K562 (cell line): Measurements from ENCODE around the gene PLIN5. TPM values are rescaled to one million over a fixed set of nuclear protein-coding genes. Genes with fewer than 3 reads are reported as not detected.
A peak's percentile ranks its signal among the peaks of the same experiment; 100 is the strongest.

ENCODE experiments used
- ETV6 ChIP-seq, 3 experiments: fragments of 150-350 bp in 1 of 3; sonication (generic) in 1 of 3; formaldehyde crosslinking in 1 of 3; IDR thresholded peaks; 2 replicates each; pipeline versions ENCODE4 v1.6.1 to v1.8.0; 2014 to 2022; ENCODE audit warnings: borderline replicate concordance in 2 of 3, low read depth in 2 of 3, antibody characterized with exemption in 1 of 3, low read length in 1 of 3, mild to moderate bottlenecking in 1 of 3, missing genetic modification reagents in 1 of 3
- FOXO4 ChIP-seq: fragments of 450-650 bp; formaldehyde crosslinking; IDR thresholded peaks from 2 replicates; pipeline ENCODE4 v1.4.0; 2020; ENCODE audit warnings: mild to moderate bottlenecking, moderate library complexity
- HCFC1 ChIP-seq: IDR thresholded peaks from 2 replicates; pipeline ENCODE4 v1.6.1; 2012; ENCODE audit warnings: low read depth, low read length, improper control_type of control experiment
- HSF4 ChIP-seq: fragments of 250-450 bp; sonication (Bioruptor Pico); IDR thresholded peaks from 2 replicates; pipeline ENCODE4 v2.1.2; 2022; ENCODE audit warnings: mild to moderate bottlenecking, moderate library complexity, borderline replicate concordance
- KDM4B ChIP-seq, 2 experiments: fragments of 450-650 bp in 1 of 2; sonication (generic) in 1 of 2; IDR thresholded peaks; 2 replicates each; pipeline ENCODE4 v1.6.1; 2016 to 2017; ENCODE audit warnings: borderline replicate concordance in 2 of 2, antibody characterized with exemption in 1 of 2, low read depth in 1 of 2, mild to moderate bottlenecking in 1 of 2
- MIER1 ChIP-seq: fragments of 450-650 bp; IDR thresholded peaks from 2 replicates; pipeline ENCODE4 v1.6.1; 2016; ENCODE audit warnings: antibody characterized with exemption, mild to moderate bottlenecking, low read depth
- SMARCA4 ChIP-seq: fragments of 450-650 bp; IDR thresholded peaks from 2 replicates; pipeline ENCODE4 v1.6.1; 2016
- ZHX1 ChIP-seq: fragments of 150-350 bp; conservative IDR thresholded peaks from 2 replicates; pipeline ENCODE4 v1.6.1; 2014; ENCODE audit warnings: low read length
- ZKSCAN1 ChIP-seq: fragments of 150-350 bp; IDR thresholded peaks from 2 replicates; pipeline ENCODE4 v1.6.1; 2016; ENCODE audit warnings: low read depth, low read length
- ZNF143 ChIP-seq: sonication (generic); formaldehyde crosslinking; IDR thresholded peaks from 2 replicates; pipeline ENCODE4 v1.9.0; 2022; ENCODE audit warnings: mild to moderate bottlenecking, missing genetic modification reagents
- ZNF175 ChIP-seq: fragments of 200-800 bp; sonication (Bioruptor generic); IDR thresholded peaks from 2 replicates; pipeline ENCODE4 v1.6.1; 2016; ENCODE audit warnings: low read depth, mild to moderate bottlenecking, missing genetic modification characterization, missing compliant biosample characterization
- polyA plus RNA-seq, 8 experiments: library from polyadenylated mRNA; depleted of rRNA in 4 of 8; stranded (reverse) in 5 of 8; unstranded in 3 of 8; fragments of >200 nt; fragmentation: Nextera tagmentation in 2 of 8; fragmentation: Illumina TruSeq in 1 of 8; extraction: Ambion mirVana in 2 of 8; extraction: Trizol in 1 of 8; gene quantifications; 2 replicates each; pipeline versions ENCODE4 v1.2.1 to v1.2.3, GENCODE V29; 2011 to 2014; ENCODE audit warnings: inconsistent platforms in 1 of 8, missing spikeins in 1 of 8
- total RNA-seq, 7 experiments: library from RNA; depleted of rRNA in 6 of 7; stranded (reverse); fragments of >200 nt in 6 of 7; fragmentation: Illumina TruSeq in 2 of 7; extraction: Trizol in 2 of 7; gene quantifications; 2 replicates each; pipeline versions ENCODE4 v1.2.1 to v1.2.3, GENCODE V29; 2011 to 2021; ENCODE audit warnings: low replicate concordance in 1 of 7
- TF ChIP-seq, protein P1 (sequence below): fragments of 450-650 bp; IDR thresholded peaks from 2 replicates; pipeline ENCODE4 v1.6.1; 2016; ENCODE audit warnings: mild to moderate bottlenecking
- TF ChIP-seq, protein P2 (sequence below): fragments of 250-450 bp; sonication (Bioruptor Pico); IDR thresholded peaks from 2 replicates; pipeline ENCODE4 v1.5.0; 2021; ENCODE audit warnings: mild to moderate bottlenecking, borderline replicate concordance

PLIN5 gene
- total and polyA plus RNA-seq, 9 of the 15 experiments (the other 6 are each of a cell fraction or from before 2014, with no cell fraction given) = 0.04 to 1.3 (median 0.50) TPM

DNA sequence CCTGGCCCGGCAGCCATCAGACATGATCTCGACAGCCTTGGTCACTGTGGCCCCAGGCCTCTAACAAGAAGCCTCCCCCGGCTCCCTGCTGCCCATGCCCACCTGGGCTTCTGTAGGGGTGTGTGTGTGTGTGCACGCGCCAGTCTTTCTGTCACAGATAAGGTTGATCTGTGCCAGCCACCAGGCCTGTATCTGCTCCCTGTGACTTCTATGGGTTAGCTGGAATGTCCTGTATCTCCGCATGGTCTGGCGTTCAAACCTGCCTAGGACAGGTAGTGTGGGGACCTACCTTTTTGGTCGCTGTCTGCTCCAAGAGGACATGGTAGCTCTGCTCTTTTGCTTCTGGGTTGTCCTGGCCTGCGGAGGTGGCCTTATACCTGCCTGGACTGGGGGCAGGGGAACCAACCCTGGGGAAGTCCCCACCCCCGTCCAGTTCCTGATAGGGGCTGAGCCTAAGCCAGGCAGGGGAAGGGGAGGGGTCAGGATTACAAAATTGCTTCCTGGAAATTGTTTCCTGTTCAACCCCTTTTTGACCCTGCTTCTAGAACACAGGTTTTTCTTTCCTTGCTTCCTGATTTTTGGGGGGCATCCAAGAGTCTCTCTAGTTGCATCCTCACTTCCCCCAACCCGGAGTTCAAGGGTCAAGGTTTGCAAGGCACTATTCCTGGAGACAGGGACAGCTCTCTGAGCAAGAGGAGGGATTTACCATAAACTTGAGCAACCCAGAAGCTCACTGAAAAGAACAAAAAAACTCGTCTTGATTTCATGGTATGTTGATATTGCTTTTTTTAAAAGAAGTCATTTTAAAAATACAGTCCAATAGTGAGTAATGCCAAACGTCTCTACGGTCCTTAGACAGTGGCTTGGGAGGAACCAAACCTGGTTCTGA is 4.9 kb upstream of the PLIN5 start, which contains the start of gene LRG1 (continued):
- TF ChIP-seq ZHX1 = no peak
- TF ChIP-seq FOXO4 = no peak
- TF ChIP-seq ZNF143 (CRISPR knock-in tag) = no peak
- no peak for TF ChIP-seq ZNF175 (CRISPR knock-in tag)
- TF ChIP-seq, protein P1, sequence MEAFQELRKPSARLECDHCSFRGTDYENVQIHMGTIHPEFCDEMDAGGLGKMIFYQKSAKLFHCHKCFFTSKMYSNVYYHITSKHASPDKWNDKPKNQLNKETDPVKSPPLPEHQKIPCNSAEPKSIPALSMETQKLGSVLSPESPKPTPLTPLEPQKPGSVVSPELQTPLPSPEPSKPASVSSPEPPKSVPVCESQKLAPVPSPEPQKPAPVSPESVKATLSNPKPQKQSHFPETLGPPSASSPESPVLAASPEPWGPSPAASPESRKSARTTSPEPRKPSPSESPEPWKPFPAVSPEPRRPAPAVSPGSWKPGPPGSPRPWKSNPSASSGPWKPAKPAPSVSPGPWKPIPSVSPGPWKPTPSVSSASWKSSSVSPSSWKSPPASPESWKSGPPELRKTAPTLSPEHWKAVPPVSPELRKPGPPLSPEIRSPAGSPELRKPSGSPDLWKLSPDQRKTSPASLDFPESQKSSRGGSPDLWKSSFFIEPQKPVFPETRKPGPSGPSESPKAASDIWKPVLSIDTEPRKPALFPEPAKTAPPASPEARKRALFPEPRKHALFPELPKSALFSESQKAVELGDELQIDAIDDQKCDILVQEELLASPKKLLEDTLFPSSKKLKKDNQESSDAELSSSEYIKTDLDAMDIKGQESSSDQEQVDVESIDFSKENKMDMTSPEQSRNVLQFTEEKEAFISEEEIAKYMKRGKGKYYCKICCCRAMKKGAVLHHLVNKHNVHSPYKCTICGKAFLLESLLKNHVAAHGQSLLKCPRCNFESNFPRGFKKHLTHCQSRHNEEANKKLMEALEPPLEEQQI = no peak
- no peak for TF ChIP-seq HSF4 (CRISPR knock-in tag)
- 0 out of 2 replicates have a peak, but pooled peaks have one; percentile 39 for TF ChIP-seq SMARCA4
- TF ChIP-seq HCFC1 = no peak
- TF ChIP-seq ZKSCAN1 = no peak
- peak; percentile 85 to 91; a peak in 3 of 4 replicates for TF ChIP-seq ETV6 (IDR thresholded peaks at IDR 0.05; ENCODE audit: borderline replicate concordance in 1 of 2, low read depth in 2 of 2, low read length in 1 of 2)
- TF ChIP-seq ETV6 (CRISPR knock-in tag; IDR thresholded peaks at IDR 0.05; ENCODE audit: borderline replicate concordance) = no peak
- no peak for TF ChIP-seq KDM4B (IDR thresholded peaks at IDR 0.05; ENCODE audit: borderline replicate concordance in 2 of 2, low read depth in 1 of 2)
- TF ChIP-seq, protein P2, sequence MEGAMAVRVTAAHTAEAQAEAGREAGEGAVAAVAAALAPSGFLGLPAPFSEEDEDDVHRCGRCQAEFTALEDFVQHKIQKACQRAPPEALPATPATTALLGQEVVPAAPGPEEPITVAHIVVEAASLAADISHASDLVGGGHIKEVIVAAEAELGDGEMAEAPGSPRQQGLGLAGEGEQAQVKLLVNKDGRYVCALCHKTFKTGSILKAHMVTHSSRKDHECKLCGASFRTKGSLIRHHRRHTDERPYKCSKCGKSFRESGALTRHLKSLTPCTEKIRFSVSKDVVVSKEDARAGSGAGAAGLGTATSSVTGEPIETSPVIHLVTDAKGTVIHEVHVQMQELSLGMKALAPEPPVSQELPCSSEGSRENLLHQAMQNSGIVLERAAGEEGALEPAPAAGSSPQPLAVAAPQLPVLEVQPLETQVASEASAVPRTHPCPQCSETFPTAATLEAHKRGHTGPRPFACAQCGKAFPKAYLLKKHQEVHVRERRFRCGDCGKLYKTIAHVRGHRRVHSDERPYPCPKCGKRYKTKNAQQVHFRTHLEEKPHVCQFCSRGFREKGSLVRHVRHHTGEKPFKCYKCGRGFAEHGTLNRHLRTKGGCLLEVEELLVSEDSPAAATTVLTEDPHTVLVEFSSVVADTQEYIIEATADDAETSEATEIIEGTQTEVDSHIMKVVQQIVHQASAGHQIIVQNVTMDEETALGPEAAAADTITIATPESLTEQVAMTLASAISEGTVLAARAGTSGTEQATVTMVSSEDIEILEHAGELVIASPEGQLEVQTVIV (CRISPR knock-in tag) = no peak
- TF ChIP-seq MIER1 = 0 out of 2 replicates have a peak, but pooled peaks have one; percentile 39
